HepG2 (cell line): ENCODE measurements around the gene PLXNB2. TPM values are rescaled to one million over a fixed set of nuclear protein-coding genes. Genes with fewer than 3 reads are reported as not detected.

Experiments used
- ATF1 ChIP-seq: IDR thresholded peaks from 2 replicates; pipeline ENCODE4 v1.6.1; 2016; ENCODE audit warnings: mild to moderate bottlenecking, control low read depth
- HIVEP1 ChIP-seq: sonication (generic); formaldehyde crosslinking; IDR thresholded peaks from 2 replicates; pipeline ENCODE4 v1.4.0; 2020; ENCODE audit warnings: mild to moderate bottlenecking, missing genetic modification reagents
- HNF4G ChIP-seq, 2 experiments: sonication (generic) in 1 of 2; formaldehyde crosslinking in 1 of 2; IDR thresholded peaks; 2 replicates each; pipeline versions ENCODE4 v1.4.0 to v1.6.1; 2011 to 2020; ENCODE audit warnings: borderline replicate concordance in 2 of 2, low read depth in 2 of 2, mild to moderate bottlenecking in 2 of 2, low read length in 1 of 2, missing genetic modification reagents in 1 of 2, moderate library complexity in 1 of 2
- HOXA5 ChIP-seq: sonication (generic); formaldehyde crosslinking; IDR thresholded peaks from 2 replicates; pipeline ENCODE4 v1.4.0; 2020; ENCODE audit warnings: missing genetic modification reagents
- HOXA9 ChIP-seq: sonication (generic); formaldehyde crosslinking; IDR thresholded peaks from 2 replicates; pipeline ENCODE4 v1.8.1; 2022; ENCODE audit warnings: missing genetic modification reagents, mild to moderate bottlenecking, moderate library complexity, borderline replicate concordance
- IKZF1 ChIP-seq: fragments of 450-650 bp; IDR thresholded peaks from 2 replicates; pipeline ENCODE4 v1.7.1; 2016
- KLF16 ChIP-seq, 2 experiments: sonication (generic) in 1 of 2; formaldehyde crosslinking in 1 of 2; IDR thresholded peaks; 2 replicates each; pipeline versions ENCODE4 v1.6.1 to v1.8.0; 2016 to 2023; ENCODE audit warnings: missing genetic modification reagents in 2 of 2, missing compliant biosample characterization in 1 of 2
- KMT2A ChIP-seq: sonication (generic); formaldehyde crosslinking; IDR thresholded peaks from 2 replicates; pipeline ENCODE4 v1.4.0; 2020; ENCODE audit warnings: missing genetic modification reagents
- MTA3 ChIP-seq: sonication (generic); formaldehyde crosslinking; IDR thresholded peaks from 2 replicates; pipeline ENCODE4 v1.4.0; 2020; ENCODE audit warnings: missing genetic modification reagents
- ONECUT2 ChIP-seq: sonication (generic); formaldehyde crosslinking; IDR thresholded peaks from 2 replicates; pipeline ENCODE4 v1.4.0; 2020; ENCODE audit warnings: missing genetic modification reagents
- PHB2 ChIP-seq: fragments of 450-650 bp; IDR thresholded peaks from 2 replicates; pipeline ENCODE4 v1.6.1; 2018; ENCODE audit not compliant: partially characterized antibody
- POLR2AphosphoS5 ChIP-seq: IDR thresholded peaks from 2 replicates; pipeline ENCODE4 v1.6.1; 2012; ENCODE audit warnings: low read depth, low read length
- TBX3 ChIP-seq: fragments of 450-650 bp; IDR thresholded peaks from 2 replicates; pipeline ENCODE4 v1.6.1; 2017; ENCODE audit warnings: antibody characterized with exemption, mild to moderate bottlenecking, inconsistent platforms, borderline replicate concordance
- ZKSCAN1 ChIP-seq: fragments of 150-350 bp; IDR thresholded peaks from 2 replicates; pipeline ENCODE4 v1.6.1; 2014; ENCODE audit warnings: low read length
- ZNF205 ChIP-seq: IDR thresholded peaks from 2 replicates; pipeline ENCODE4 v1.6.1; 2018; ENCODE audit warnings: missing biosample characterization, missing genetic modification reagents
- ZNF510 ChIP-seq: sonication (generic); formaldehyde crosslinking; IDR thresholded peaks from 2 replicates; pipeline ENCODE4 v1.4.0; 2020; ENCODE audit warnings: low read depth, mild to moderate bottlenecking, missing genetic modification reagents
- ZNF776 ChIP-seq: sonication (generic); formaldehyde crosslinking; IDR thresholded peaks from 2 replicates; pipeline ENCODE4 v1.4.0; 2020; ENCODE audit warnings: mild to moderate bottlenecking, missing genetic modification reagents
- ZNF788 ChIP-seq: sonication (generic); formaldehyde crosslinking; IDR thresholded peaks from 2 replicates; pipeline ENCODE4 v1.5.0; 2020; ENCODE audit warnings: mild to moderate bottlenecking, missing genetic modification reagents, borderline replicate concordance
- polyA plus RNA-seq, 8 experiments: library from polyadenylated mRNA; depleted of rRNA in 3 of 8; stranded (reverse) in 7 of 8; unstranded in 1 of 8; fragments of >200 nt; fragmentation: Illumina TruSeq in 4 of 8; extraction: Trizol in 4 of 8; gene quantifications; 2 replicates each; pipeline versions ENCODE4 v1.2.1 to v1.2.3, GENCODE V29; 2011 to 2016; ENCODE audit warnings: low read depth in 4 of 8, missing spikeins in 1 of 8, mixed read lengths in 1 of 8; ENCODE audit not compliant: insufficient read depth in 1 of 8
- total RNA-seq, 5 experiments: library from RNA; depleted of rRNA; stranded (reverse); fragments of >200 nt; fragmentation: Illumina TruSeq; extraction: Trizol; gene quantifications; 2 replicates each; pipeline ENCODE4 v1.2.3, GENCODE V29; 2016; ENCODE audit warnings: low read depth in 1 of 5
- TF ChIP-seq, protein P1 (sequence below): sonication (generic); formaldehyde crosslinking; IDR thresholded peaks from 2 replicates; pipeline ENCODE4 v1.5.1; 2020; ENCODE audit warnings: missing genetic modification reagents, mild to moderate bottlenecking, borderline replicate concordance
- TF ChIP-seq, protein P2 (sequence below): sonication (generic); formaldehyde crosslinking; IDR thresholded peaks from 2 replicates; pipeline ENCODE4 v1.5.0; 2020; ENCODE audit warnings: missing genetic modification reagents, mild to moderate bottlenecking, borderline replicate concordance
- TF ChIP-seq, protein P3 (sequence below): sonication (generic); formaldehyde crosslinking; IDR thresholded peaks from 2 replicates; pipeline ENCODE4; 2020; ENCODE audit warnings: missing genetic modification reagents, mild to moderate bottlenecking, borderline replicate concordance
- TF ChIP-seq, protein P4 (sequence below): sonication (generic); formaldehyde crosslinking; IDR thresholded peaks from 2 replicates; pipeline ENCODE4 v1.8.1; 2023; ENCODE audit warnings: missing genetic modification reagents, inconsistent platforms, borderline replicate concordance

The PLXNB2 gene
- total and polyA plus RNA-seq, 2 of the 13 experiments (the other 11 are each of a cell fraction or from before 2014, with no cell fraction given), result 32.6 to 68.9 TPM

DNA sequence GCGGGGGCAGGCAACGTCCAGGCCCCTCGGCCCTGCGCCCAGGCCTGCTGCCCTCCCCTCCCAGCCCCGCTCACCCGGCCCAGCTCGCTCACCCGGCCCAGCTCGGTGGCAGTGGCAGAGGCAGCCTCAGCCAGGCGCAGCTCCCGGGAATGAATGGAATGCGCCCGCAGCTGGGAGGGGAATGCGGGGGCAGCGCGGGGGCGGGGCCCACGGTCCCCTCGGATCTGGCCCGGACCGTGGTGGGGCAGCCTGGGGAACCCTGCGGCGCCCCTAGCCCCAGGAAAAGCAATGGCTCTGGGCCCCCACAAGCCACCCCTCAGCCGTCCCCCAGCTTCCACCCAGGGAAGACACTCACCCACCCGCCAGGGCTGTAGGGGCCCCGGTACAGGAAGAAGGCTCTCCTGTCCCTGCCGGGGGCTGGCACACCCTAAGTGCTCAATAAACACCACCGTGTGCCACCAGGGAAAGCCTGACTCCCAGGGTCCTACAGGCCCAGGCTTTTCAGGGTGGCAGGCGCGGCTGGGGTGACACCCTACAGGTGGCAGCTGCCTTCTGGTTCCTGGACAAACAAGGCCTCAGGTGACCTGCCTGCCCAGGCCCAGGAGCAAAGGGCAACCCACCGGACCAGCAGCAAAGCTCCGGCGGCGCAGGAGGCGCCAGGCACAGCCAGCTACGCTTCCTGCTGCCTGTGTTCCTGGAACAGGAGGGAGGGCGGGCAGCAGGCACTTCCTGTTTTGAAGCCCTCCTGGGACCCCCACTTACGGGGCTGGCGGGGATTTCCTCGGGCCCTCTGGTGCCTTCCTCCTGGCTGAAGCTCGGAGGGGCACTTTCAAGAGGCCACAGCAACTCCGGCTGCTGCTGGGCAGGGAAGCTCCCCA, 13.8 kb downstream of the PLXNB2 start (continued):
- peak in 1 of 2 experiments; percentile 78; a peak in 2 of 4 replicates for TF ChIP-seq KLF16 (CRISPR knock-in tag; IDR thresholded peaks at IDR 0.05)
- TF ChIP-seq, protein P1, sequence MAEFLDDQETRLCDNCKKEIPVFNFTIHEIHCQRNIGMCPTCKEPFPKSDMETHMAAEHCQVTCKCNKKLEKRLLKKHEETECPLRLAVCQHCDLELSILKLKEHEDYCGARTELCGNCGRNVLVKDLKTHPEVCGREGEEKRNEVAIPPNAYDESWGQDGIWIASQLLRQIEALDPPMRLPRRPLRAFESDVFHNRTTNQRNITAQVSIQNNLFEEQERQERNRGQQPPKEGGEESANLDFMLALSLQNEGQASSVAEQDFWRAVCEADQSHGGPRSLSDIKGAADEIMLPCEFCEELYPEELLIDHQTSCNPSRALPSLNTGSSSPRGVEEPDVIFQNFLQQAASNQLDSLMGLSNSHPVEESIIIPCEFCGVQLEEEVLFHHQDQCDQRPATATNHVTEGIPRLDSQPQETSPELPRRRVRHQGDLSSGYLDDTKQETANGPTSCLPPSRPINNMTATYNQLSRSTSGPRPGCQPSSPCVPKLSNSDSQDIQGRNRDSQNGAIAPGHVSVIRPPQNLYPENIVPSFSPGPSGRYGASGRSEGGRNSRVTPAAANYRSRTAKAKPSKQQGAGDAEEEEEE (CRISPR knock-in tag), result no peak
- no peak; the same call in 1 of the 2 replicates for TF ChIP-seq ZNF776
- TF ChIP-seq POLR2AphosphoS5, result 0 out of 2 replicates have a peak, but pooled peaks have one; percentile 42
- TF ChIP-seq, protein P2, sequence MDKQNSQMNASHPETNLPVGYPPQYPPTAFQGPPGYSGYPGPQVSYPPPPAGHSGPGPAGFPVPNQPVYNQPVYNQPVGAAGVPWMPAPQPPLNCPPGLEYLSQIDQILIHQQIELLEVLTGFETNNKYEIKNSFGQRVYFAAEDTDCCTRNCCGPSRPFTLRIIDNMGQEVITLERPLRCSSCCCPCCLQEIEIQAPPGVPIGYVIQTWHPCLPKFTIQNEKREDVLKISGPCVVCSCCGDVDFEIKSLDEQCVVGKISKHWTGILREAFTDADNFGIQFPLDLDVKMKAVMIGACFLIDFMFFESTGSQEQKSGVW (CRISPR knock-in tag), result no peak
- no peak for TF ChIP-seq PHB2
- TF ChIP-seq ZNF205 (CRISPR knock-in tag), result peak; percentile 59; the same call in 1 of the 2 replicates
- TF ChIP-seq TBX3, result peak; percentile 69; the same call in 1 of the 2 replicates
- peak; percentile 91 for TF ChIP-seq HNF4G (IDR thresholded peaks at IDR 0.05; ENCODE audit: borderline replicate concordance, low read depth, low read length)
- peak; percentile 97 for TF ChIP-seq HNF4G (CRISPR knock-in tag; IDR thresholded peaks at IDR 0.05; ENCODE audit: borderline replicate concordance, low read depth)
- peak; percentile 84 for TF ChIP-seq HIVEP1 (CRISPR knock-in tag)
- TF ChIP-seq, protein P3, sequence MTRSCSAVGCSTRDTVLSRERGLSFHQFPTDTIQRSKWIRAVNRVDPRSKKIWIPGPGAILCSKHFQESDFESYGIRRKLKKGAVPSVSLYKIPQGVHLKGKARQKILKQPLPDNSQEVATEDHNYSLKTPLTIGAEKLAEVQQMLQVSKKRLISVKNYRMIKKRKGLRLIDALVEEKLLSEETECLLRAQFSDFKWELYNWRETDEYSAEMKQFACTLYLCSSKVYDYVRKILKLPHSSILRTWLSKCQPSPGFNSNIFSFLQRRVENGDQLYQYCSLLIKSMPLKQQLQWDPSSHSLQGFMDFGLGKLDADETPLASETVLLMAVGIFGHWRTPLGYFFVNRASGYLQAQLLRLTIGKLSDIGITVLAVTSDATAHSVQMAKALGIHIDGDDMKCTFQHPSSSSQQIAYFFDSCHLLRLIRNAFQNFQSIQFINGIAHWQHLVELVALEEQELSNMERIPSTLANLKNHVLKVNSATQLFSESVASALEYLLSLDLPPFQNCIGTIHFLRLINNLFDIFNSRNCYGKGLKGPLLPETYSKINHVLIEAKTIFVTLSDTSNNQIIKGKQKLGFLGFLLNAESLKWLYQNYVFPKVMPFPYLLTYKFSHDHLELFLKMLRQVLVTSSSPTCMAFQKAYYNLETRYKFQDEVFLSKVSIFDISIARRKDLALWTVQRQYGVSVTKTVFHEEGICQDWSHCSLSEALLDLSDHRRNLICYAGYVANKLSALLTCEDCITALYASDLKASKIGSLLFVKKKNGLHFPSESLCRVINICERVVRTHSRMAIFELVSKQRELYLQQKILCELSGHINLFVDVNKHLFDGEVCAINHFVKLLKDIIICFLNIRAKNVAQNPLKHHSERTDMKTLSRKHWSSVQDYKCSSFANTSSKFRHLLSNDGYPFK, result peak; percentile 64; the same call in 1 of the 2 replicates
- 0 out of 2 replicates have a peak, but pooled peaks have one; percentile 50 for TF ChIP-seq HOXA5 (CRISPR knock-in tag)
- TF ChIP-seq, protein P4, sequence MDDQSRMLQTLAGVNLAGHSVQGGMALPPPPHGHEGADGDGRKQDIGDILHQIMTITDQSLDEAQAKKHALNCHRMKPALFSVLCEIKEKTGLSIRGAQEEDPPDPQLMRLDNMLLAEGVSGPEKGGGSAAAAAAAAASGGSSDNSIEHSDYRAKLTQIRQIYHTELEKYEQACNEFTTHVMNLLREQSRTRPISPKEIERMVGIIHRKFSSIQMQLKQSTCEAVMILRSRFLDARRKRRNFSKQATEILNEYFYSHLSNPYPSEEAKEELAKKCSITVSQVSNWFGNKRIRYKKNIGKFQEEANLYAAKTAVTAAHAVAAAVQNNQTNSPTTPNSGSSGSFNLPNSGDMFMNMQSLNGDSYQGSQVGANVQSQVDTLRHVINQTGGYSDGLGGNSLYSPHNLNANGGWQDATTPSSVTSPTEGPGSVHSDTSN, result no peak
- no peak for TF ChIP-seq ATF1
- 0 out of 2 replicates have a peak, but pooled peaks have one; percentile 36 for TF ChIP-seq ZNF510 (CRISPR knock-in tag)
- TF ChIP-seq ZNF788 (CRISPR knock-in tag), result peak; percentile 54; the same call in 1 of the 2 replicates
- TF ChIP-seq KMT2A, result no peak; the same call in none of the 2 replicates
- TF ChIP-seq ONECUT2 (CRISPR knock-in tag), result 0 out of 2 replicates have a peak, but pooled peaks have one; percentile 12
- TF ChIP-seq HOXA9 (CRISPR knock-in tag), result no peak
- no peak for TF ChIP-seq IKZF1
- no peak for TF ChIP-seq ZKSCAN1
- no peak for TF ChIP-seq MTA3 (CRISPR knock-in tag)
